Neural crest cell (in vitro differentiated cells): ENCODE data around the gene CHGA. TPM values are rescaled to one million over a fixed set of nuclear protein-coding genes. Genes with fewer than 3 reads are reported as not detected.

ENCODE experiments used
- DNase-seq: peaks from one replicate; pipeline ENCODE4 v3.0.0; 2021; ENCODE audit warnings: low read depth, mixed read lengths, low spot score
- H3K27ac Mint-ChIP-seq: one replicate; pipeline ENCODE4 v1.8.0; 2021; ENCODE audit warnings: mild to moderate bottlenecking, mixed read lengths; ENCODE audit not compliant: unreplicated experiment
- H3K27me3 Mint-ChIP-seq: 2 replicates; pipeline ENCODE4 v1.8.0; 2021; ENCODE audit warnings: low read depth, mild to moderate bottlenecking, mixed read lengths
- H3K36me3 Mint-ChIP-seq: 2 replicates; pipeline ENCODE4 v1.8.0; 2021; ENCODE audit warnings: low read depth, mild to moderate bottlenecking, mixed read lengths
- H3K4me1 Mint-ChIP-seq: 2 replicates; pipeline ENCODE4 v1.8.0; 2021; ENCODE audit warnings: mixed read lengths
- H3K4me3 Mint-ChIP-seq: one replicate; pipeline ENCODE4 v1.8.0; 2021; ENCODE audit warnings: mild to moderate bottlenecking, mixed read lengths
- H3K9me3 Mint-ChIP-seq: 2 replicates; pipeline ENCODE4 v1.8.0; 2021; ENCODE audit warnings: mixed read lengths
- total RNA-seq: library from RNA; stranded (reverse); gene quantifications from 2 replicates; pipeline ENCODE4 v1.2.1, GENCODE V29; 2021
- TF ChIP-seq, protein P1 (sequence below): fragments of 200-600 bp; sonication (generic); conservative IDR thresholded peaks from 2 replicates; pipeline ENCODE4 v1.5.0; 2021; ENCODE audit warnings: antibody characterized with exemption, mild to moderate bottlenecking

The CHGA gene
- total RNA-seq, 1 donor from 2014 or later, result 4.3 TPM

- no peak for DNase-seq
- H3K27ac Mint-ChIP-seq, result no peak overlapping the region
- H3K9me3 Mint-ChIP-seq, result no peaks in the 10 kb centered on the region
- TF ChIP-seq, protein P1, sequence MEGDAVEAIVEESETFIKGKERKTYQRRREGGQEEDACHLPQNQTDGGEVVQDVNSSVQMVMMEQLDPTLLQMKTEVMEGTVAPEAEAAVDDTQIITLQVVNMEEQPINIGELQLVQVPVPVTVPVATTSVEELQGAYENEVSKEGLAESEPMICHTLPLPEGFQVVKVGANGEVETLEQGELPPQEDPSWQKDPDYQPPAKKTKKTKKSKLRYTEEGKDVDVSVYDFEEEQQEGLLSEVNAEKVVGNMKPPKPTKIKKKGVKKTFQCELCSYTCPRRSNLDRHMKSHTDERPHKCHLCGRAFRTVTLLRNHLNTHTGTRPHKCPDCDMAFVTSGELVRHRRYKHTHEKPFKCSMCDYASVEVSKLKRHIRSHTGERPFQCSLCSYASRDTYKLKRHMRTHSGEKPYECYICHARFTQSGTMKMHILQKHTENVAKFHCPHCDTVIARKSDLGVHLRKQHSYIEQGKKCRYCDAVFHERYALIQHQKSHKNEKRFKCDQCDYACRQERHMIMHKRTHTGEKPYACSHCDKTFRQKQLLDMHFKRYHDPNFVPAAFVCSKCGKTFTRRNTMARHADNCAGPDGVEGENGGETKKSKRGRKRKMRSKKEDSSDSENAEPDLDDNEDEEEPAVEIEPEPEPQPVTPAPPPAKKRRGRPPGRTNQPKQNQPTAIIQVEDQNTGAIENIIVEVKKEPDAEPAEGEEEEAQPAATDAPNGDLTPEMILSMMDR, result no peak
- no peak overlapping the region for H3K4me3 Mint-ChIP-seq
- peaks cover 20% of the 10 kb centered on the region for H3K4me1 Mint-ChIP-seq
- no peaks in the 10 kb centered on the region for H3K36me3 Mint-ChIP-seq
- H3K27me3 Mint-ChIP-seq, result no peaks in the 10 kb centered on the region
Measured at GRCh38 chr14:92954933-92955332, 32.0 kb downstream of the CHGA start.

- Mint-ChIP-seq H3K4me1 (peaks cover 20% of the 10 kb centered on the region), H3K27me3 (no peaks in the 10 kb centered on the region), H3K9me3 (no peaks in the 10 kb centered on the region), H3K4me3 (no peak overlapping the region), H3K36me3 (no peaks in the 10 kb centered on the region), H3K27ac (no peak overlapping the region)
- DNase-seq, result no peak
- TF ChIP-seq, protein P1, result no peak
Measured at GRCh38 chr14:92955381-92955780, 32.4 kb downstream of the CHGA start.

DNA sequence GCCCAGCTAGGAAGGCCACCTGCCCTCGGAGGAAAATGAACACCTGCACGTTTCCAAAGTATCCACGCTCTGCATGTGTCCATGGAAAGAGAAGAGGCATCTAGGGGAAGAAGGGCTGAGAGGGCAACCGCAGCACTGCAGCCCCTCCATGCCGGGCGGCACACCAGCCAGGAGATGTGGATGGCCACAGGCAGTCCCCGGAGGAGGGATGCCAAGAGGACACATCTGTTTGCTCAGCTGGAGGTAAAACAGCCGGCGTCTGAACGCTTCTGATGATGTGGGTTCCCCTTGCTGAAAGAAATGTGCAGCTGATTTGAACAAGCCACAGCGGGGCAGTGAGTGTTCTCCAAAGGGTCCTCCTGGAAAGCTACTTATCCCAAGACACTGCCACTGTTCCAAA lies 34.0 kb downstream of the CHGA start:
- Mint-ChIP-seq H3K4me1 (peaks cover 18% of the 10 kb centered on the region), H3K9me3 (no peaks in the 10 kb centered on the region), H3K27ac (peak overlapping the region; percentile 86), H3K36me3 (no peaks in the 10 kb centered on the region), H3K4me3 (no peak overlapping the region), H3K27me3 (no peaks in the 10 kb centered on the region)
- no peak for DNase-seq
- TF ChIP-seq, protein P1, result no peak

DNA sequence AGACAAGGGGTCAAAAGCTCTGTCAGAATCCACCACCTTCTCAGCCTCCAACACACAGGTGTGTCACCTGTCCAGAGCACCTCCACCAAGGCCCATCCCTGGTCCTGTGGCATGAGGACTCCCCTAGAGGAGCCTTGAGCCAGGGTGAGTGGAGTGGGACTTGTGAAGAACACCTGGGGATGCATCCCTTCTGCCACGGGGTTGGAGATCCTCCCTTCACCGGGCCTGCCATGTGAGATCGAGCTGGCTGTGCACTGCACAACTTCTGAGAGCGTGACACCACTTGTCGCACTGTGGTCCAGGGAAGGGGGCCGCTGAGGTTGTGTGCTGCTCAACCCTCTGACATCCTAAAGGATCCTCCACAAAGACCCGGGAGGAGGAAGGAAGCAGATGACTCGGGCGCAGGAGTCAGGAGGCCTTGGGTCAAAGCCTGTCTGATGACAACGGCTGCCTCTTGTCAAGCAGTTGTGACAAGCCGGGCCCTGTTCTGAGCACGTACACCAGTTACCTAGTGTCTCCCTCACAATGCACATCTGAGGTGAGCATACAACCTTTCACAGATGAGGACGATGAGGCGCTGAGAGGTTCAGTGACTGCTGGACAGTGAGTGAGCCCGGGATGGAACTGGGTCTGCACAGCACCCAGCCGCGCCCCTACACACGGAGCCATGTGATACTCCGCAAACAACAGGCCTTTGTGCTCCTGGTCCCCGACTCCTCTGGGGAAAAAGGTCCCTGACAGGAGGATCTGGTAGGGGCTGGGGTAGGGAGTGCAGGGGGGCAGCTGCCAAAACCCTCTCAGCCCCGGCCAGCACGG lies 35.6 kb downstream of the CHGA start:
- H3K4me3 Mint-ChIP-seq, result no peak overlapping the region
- no peaks in the 10 kb centered on the region for H3K9me3 Mint-ChIP-seq
- H3K27ac Mint-ChIP-seq, result no peak overlapping the region
- no peaks in the 10 kb centered on the region for H3K27me3 Mint-ChIP-seq
- no peak for DNase-seq
- TF ChIP-seq, protein P1, result no peak
- H3K4me1 Mint-ChIP-seq, result peaks cover 24% of the 10 kb centered on the region
- H3K36me3 Mint-ChIP-seq, result no peaks in the 10 kb centered on the region

- no peak for DNase-seq
- TF ChIP-seq, protein P1, result no peak
- Mint-ChIP-seq H3K4me3 (no peak overlapping the region), H3K9me3 (no peaks in the 10 kb centered on the region), H3K36me3 (no peaks in the 10 kb centered on the region), H3K4me1 (peaks cover 30% of the 10 kb centered on the region), H3K27ac (no peak overlapping the region), H3K27me3 (no peaks in the 10 kb centered on the region)
Measured at GRCh38 chr14:92959189-92959531, 36.2 kb downstream of the CHGA start.
